Activated T-cell treated with anti-CD3 and anti-CD28 coated beads, Interleukin-2, amount 50 U/mL, for 24 hours (primary cell): ENCODE data around the gene TNS2.
"Not testable (repeated sequence)": the region's sequence is repeated elsewhere in the genome, so short reads cannot be mapped to it uniquely, and the experiment has no call there.

ENCODE experiments used
- DNase-seq: peaks from one replicate; pipeline ENCODE4 v3.0.0-alpha.2; 2020
- H3K27ac Mint-ChIP-seq: 2 replicates; pipeline ENCODE4 v1.8.0; 2020; ENCODE audit warnings: mild to moderate bottlenecking, mixed read lengths
- H3K27me3 Mint-ChIP-seq: 2 replicates; pipeline ENCODE4 v1.8.0; 2020; ENCODE audit warnings: mixed read lengths
- H3K36me3 Mint-ChIP-seq: 2 replicates; pipeline ENCODE4 v1.8.0; 2020; ENCODE audit warnings: low read depth, mixed read lengths
- H3K4me1 Mint-ChIP-seq: 2 replicates; pipeline ENCODE4 v1.8.0; 2020; ENCODE audit warnings: low read depth, mixed read lengths
- H3K4me3 Mint-ChIP-seq: 2 replicates; pipeline ENCODE4 v1.8.0; 2020; ENCODE audit warnings: mild to moderate bottlenecking, moderate library complexity, mixed read lengths
- H3K9me3 Mint-ChIP-seq: 2 replicates; pipeline ENCODE4 v1.8.0; 2020; ENCODE audit warnings: mixed read lengths

Gene TNS2

GRCh38 chr12:53049571-53050318 is at the start of gene TNS2:
TSS of gene TNS2 (plus strand) at chr12:53050065. CDS start at chr12:53050186, 121 bp downstream.
- peaks cover 3% of the 10 kb centered on the region for H3K36me3 Mint-ChIP-seq
- peak within 1 kb of the TSS; percentile 53 for H3K27ac Mint-ChIP-seq

GRCh38 chr12:53004178-53004577 is 45.7 kb upstream of the TNS2 start:
- peaks cover 33% of the 10 kb centered on the region for H3K36me3 Mint-ChIP-seq
- H3K4me3 Mint-ChIP-seq, result peak overlapping the region; percentile 96
- H3K9me3 Mint-ChIP-seq, result no peaks in the 10 kb centered on the region
- peaks cover 8% of the 10 kb centered on the region for H3K27me3 Mint-ChIP-seq
- H3K27ac Mint-ChIP-seq, result no peak overlapping the region
- no peak for DNase-seq
- H3K4me1 Mint-ChIP-seq, result peaks cover 28% of the 10 kb centered on the region

More at GRCh38 chr12:53049571-53050318, at the start of gene TNS2:
- DNase-seq, result peak; percentile 33
- peaks cover 42% of the 10 kb centered on the region for H3K4me1 Mint-ChIP-seq
- peaks cover 4% of the 10 kb centered on the region for H3K27me3 Mint-ChIP-seq
- H3K4me3 Mint-ChIP-seq, result no peak within 1 kb of the TSS
- no peaks in the 10 kb centered on the region for H3K9me3 Mint-ChIP-seq

DNA sequence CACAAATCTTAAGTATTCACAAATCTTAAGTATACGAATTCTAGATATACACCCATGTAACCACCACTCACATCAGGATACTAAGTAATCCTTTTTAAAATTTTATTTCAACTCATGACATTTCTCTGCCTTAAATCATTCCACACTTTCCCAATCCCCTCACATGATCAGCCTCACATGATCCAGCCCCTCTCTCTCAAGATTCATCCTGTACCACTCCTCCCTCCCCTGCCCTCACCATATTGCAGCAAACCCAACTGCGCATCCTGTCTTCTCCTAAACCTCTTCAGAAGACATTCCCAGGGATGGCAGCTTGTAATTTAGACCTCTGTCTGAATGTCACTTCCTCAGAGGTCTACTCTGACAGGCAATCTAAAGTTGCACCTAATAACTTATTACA is 45.3 kb upstream of the TNS2 start:
- H3K4me1 Mint-ChIP-seq, result peaks cover 32% of the 10 kb centered on the region
- H3K9me3 Mint-ChIP-seq, result no peaks in the 10 kb centered on the region
- no peak for DNase-seq
- peaks cover 6% of the 10 kb centered on the region for H3K27me3 Mint-ChIP-seq
- H3K4me3 Mint-ChIP-seq, result peak overlapping the region; percentile 96
- H3K27ac Mint-ChIP-seq, result no peak overlapping the region
- peaks cover 37% of the 10 kb centered on the region for H3K36me3 Mint-ChIP-seq

DNA sequence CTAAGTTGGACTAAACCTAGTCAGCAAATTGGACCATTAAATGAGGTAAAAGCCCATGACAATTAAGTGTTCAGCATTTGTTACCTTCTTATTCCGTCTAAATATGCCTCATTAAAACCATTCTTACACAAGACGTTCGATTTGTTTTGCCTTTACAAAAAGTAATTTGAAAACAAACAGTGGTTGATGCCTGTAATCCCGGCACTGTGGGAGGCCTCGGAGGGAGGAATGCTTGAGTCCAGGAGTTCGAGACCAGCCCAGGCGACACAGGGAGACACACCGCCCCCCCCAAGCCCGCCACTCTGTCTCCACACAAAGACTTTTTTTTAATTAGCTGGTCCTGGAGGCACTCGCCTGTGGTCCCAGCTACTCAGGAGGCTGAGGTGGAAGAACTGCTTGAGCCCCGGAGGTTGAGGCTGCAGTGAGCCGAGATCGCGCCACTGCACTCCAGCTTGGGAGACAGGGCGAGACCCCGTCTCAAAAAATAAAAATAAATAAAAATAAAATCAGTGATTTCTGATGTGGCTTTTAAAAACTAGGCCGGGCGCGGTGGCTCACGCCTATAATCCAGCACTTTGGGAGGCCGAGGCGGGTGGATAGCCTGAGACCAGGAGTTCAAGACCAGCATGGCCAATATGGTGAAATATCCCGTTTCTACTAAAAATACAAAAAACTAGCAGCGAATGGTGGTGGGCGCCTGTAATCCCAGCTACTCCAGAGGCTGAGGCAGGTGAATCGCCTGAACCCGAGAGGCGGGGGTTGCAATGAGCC is 44.5 kb upstream of the TNS2 start:
- H3K9me3 Mint-ChIP-seq, result no peaks in the 10 kb centered on the region
- H3K4me1 Mint-ChIP-seq, result peaks cover 40% of the 10 kb centered on the region
- DNase-seq, result peak; percentile 38
- peaks cover 2% of the 10 kb centered on the region for H3K27me3 Mint-ChIP-seq
- peaks cover 45% of the 10 kb centered on the region for H3K36me3 Mint-ChIP-seq
- H3K27ac Mint-ChIP-seq, result peak overlapping the region; percentile 99
- H3K4me3 Mint-ChIP-seq, result peak overlapping the region; percentile 96

DNA sequence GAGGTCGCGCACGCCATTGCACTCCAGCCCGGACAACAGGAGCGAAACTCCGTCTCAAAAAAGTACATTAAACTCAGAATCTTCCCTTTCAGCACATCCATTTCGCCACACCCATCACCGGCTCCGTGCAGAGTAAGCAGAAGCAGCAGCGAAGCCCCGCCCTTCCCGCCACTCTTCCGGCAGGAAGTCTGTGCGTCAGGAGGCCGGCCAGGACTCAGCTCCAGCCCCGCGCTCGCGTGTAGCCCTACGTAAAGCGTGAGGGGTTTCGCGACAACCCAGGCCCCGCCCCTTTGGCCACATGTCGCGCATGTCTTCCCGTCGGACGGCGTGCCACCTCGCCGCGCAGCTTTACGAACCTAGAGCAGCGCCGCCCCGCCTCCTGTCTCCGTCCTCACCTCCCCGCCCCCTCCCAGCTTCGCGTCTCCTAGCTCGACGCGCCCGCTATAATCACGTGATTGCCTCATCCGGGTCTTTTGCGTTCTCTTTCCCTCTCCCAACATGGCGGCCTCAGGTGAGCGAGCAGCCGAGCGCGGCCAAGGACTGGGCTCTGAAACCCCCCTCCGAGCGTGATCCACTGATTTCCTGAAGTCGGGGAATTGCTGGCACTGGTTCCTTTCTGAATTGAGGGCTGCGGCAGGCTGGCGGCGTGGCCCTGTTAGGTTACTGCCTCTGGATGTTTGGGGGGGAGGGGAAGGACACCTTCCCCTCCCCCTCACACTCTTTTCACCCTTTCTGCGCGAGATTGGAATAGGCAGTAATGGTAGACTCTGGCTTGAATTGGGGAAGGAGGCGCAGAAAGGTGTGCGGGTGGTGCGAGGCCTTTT is 43.7 kb upstream of the TNS2 start, which contains the start of gene EIF4B:
TSS of gene EIF4B (plus strand) at position 471 of the 824 bp plus-strand sequence. CDS start at position 499, 28 bp downstream.
- Mint-ChIP-seq H3K4me1 (peaks cover 46% of the 10 kb centered on the region), H3K27ac (peak within 1 kb of the TSS; percentile 99), H3K9me3 (no peaks in the 10 kb centered on the region)

GRCh38 chr12:53006810-53007309 is 43.0 kb upstream of the TNS2 start:
- peak; percentile 88 for DNase-seq
- peak overlapping the region; percentile 96 for H3K4me3 Mint-ChIP-seq
- no peaks in the 10 kb centered on the region for H3K9me3 Mint-ChIP-seq
- H3K27me3 Mint-ChIP-seq, result no peaks in the 10 kb centered on the region
- peaks cover 53% of the 10 kb centered on the region for H3K4me1 Mint-ChIP-seq
- H3K36me3 Mint-ChIP-seq, result peaks cover 60% of the 10 kb centered on the region
- peak overlapping the region; percentile 99 for H3K27ac Mint-ChIP-seq

More for the DNA sequence above, 43.7 kb upstream of the TNS2 start, which contains the start of gene EIF4B:
- Mint-ChIP-seq H3K27me3 (peaks cover under 1% of the 10 kb centered on the region), H3K4me3 (peak within 1 kb of the TSS; percentile 96), H3K36me3 (peaks cover 53% of the 10 kb centered on the region)
- DNase-seq, result peak; percentile 99

DNA sequence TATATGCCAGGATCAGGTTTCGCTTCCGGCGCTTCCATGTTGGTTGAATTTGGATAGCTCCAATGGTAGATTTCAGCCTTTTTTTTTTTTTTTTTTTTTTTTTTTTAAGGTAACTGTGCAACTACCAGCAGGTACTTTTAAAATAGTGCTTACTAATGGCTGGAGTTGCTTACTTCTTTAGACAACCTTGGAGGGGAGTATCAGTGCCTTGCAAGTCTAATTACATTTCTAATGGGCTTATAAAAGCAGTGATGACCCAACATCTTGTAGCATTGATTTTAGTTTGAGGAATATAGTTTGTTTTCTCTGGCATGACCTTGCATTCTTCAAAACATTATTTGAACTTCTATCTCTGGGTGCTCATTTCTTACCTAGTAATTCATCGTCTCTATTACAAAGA is 42.5 kb upstream of the TNS2 start:
- peak overlapping the region; percentile 96 for H3K4me3 Mint-ChIP-seq
- peaks cover 56% of the 10 kb centered on the region for H3K4me1 Mint-ChIP-seq
- DNase-seq, result no peak
- peaks cover 64% of the 10 kb centered on the region for H3K36me3 Mint-ChIP-seq
- peak overlapping the region; percentile 99 for H3K27ac Mint-ChIP-seq
- no peaks in the 10 kb centered on the region for H3K27me3 Mint-ChIP-seq
- no peaks in the 10 kb centered on the region for H3K9me3 Mint-ChIP-seq

GRCh38 chr12:53008760-53009159 is 41.1 kb upstream of the TNS2 start:
- Mint-ChIP-seq H3K27ac (peak overlapping the region; percentile 94), H3K36me3 (peaks cover 76% of the 10 kb centered on the region), H3K4me3 (peak overlapping the region; percentile 96), H3K4me1 (peaks cover 66% of the 10 kb centered on the region)
- not testable (repeated sequence) for H3K9me3 Mint-ChIP-seq, H3K27me3 Mint-ChIP-seq, DNase-seq

GRCh38 chr12:53010955-53011354 is 38.9 kb upstream of the TNS2 start:
- peaks cover 68% of the 10 kb centered on the region for H3K4me1 Mint-ChIP-seq
- no peaks in the 10 kb centered on the region for H3K9me3 Mint-ChIP-seq
- peak overlapping the region; percentile 96 for H3K4me3 Mint-ChIP-seq
- no peaks in the 10 kb centered on the region for H3K27me3 Mint-ChIP-seq
- peaks cover 95% of the 10 kb centered on the region for H3K36me3 Mint-ChIP-seq
- no peak for DNase-seq
- peak overlapping the region; percentile 94 for H3K27ac Mint-ChIP-seq

DNA sequence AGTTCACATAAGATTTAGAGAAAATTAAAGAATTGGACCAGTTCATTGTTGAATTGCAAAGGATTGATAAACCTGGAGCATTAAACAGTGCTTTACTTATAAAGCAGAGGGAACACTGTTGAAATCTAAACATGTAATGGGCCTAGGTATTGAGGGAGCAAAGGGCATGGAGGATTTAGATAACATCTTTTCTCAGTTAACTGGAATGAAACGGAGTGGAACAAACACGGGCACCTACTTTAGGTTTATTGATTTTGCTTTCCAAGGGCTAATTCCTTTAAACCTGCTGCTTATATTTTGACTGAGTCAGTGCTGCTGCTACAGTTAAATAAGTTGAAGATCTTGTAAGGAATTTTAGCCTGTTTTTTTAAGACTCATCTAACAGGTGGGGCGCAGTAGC is 38.0 kb upstream of the TNS2 start:
- Mint-ChIP-seq H3K9me3 (no peaks in the 10 kb centered on the region), H3K27me3 (no peaks in the 10 kb centered on the region), H3K27ac (peak overlapping the region; percentile 94), H3K36me3 (peaks cover 98% of the 10 kb centered on the region), H3K4me1 (peaks cover 71% of the 10 kb centered on the region), H3K4me3 (peak overlapping the region; percentile 96)
- no peak for DNase-seq

DNA sequence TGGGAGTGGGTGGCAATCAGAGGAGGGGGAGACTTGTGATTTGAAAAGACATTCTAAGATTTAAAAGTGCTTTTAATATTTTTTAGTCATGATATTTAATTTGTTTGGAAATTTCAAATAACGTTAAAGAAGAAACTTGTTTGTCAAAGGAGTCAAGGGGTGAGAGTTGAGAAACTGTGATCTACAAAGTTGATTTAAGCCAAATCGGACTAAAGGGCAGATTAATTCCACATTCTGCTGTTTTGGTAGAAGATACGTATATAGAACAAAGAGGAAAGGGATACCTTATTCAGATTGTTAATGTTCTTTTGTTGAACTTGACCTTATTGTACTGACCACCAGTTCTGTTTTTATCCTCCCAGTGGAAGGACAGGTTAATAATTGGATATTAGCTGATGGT is 36.9 kb upstream of the TNS2 start:
- H3K27me3 Mint-ChIP-seq, result no peaks in the 10 kb centered on the region
- peak overlapping the region; percentile 77 for H3K27ac Mint-ChIP-seq
- H3K4me3 Mint-ChIP-seq, result peak overlapping the region; percentile 10
- no peaks in the 10 kb centered on the region for H3K9me3 Mint-ChIP-seq
- peaks cover 98% of the 10 kb centered on the region for H3K36me3 Mint-ChIP-seq
- no peak for DNase-seq
- H3K4me1 Mint-ChIP-seq, result peaks cover 65% of the 10 kb centered on the region

- H3K4me1 Mint-ChIP-seq, result peaks cover 53% of the 10 kb centered on the region
- H3K36me3 Mint-ChIP-seq, result peaks cover 96% of the 10 kb centered on the region
- peak overlapping the region; percentile 81 for H3K27ac Mint-ChIP-seq
Observed at GRCh38 chr12:53014709-53015108, 35.2 kb upstream of the TNS2 start.

DNA sequence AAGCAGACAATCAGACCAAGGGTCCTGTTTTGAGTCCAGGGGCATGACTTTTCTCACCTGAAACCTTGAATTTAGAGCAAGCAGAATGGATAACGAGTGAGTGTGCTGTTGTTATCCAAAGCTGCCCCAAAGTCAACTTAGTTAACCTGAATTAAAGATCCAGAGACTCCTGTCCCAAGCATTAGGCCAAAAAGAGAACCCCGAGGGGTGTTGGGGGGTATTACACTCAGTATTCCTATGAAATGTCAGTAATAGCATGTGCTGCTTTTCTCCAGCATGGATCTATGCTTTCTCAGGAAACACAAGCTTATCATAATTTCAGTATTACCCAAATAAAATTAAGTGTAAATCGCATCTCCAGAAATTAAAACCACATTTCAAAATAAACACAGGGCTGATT is 24.6 kb upstream of the TNS2 start:
- peak overlapping the region; percentile 80 for H3K27ac Mint-ChIP-seq
- H3K27me3 Mint-ChIP-seq, result no peaks in the 10 kb centered on the region
- no peaks in the 10 kb centered on the region for H3K4me1 Mint-ChIP-seq
- H3K36me3 Mint-ChIP-seq, result peaks cover 92% of the 10 kb centered on the region
- no peak for DNase-seq
- H3K9me3 Mint-ChIP-seq, result no peaks in the 10 kb centered on the region
- H3K4me3 Mint-ChIP-seq, result no peak overlapping the region

More at GRCh38 chr12:53014709-53015108, 35.2 kb upstream of the TNS2 start:
- H3K4me3 Mint-ChIP-seq, result no peak overlapping the region
- no peaks in the 10 kb centered on the region for H3K9me3 Mint-ChIP-seq
- no peaks in the 10 kb centered on the region for H3K27me3 Mint-ChIP-seq
- no peak for DNase-seq

GRCh38 chr12:53027014-53027413 is 22.9 kb upstream of the TNS2 start:
- Mint-ChIP-seq H3K36me3 (peaks cover 91% of the 10 kb centered on the region), H3K27ac (peak overlapping the region; percentile 57)
- not testable (repeated sequence) for H3K27me3 Mint-ChIP-seq, H3K4me3 Mint-ChIP-seq, DNase-seq, H3K9me3 Mint-ChIP-seq, H3K4me1 Mint-ChIP-seq
